GM12873 (cell line): ENCODE results near the gene FITM1.

Source experiments
- CTCF ChIP-seq: IDR thresholded peaks from 2 replicates; pipeline ENCODE4 v1.5.1; 2012; ENCODE audit warnings: low read depth, mild to moderate bottlenecking, moderate library complexity, low read length, control low read depth; ENCODE audit not compliant: insufficient read depth; ENCODE audit errors: missing control alignments

The FITM1 gene

DNA sequence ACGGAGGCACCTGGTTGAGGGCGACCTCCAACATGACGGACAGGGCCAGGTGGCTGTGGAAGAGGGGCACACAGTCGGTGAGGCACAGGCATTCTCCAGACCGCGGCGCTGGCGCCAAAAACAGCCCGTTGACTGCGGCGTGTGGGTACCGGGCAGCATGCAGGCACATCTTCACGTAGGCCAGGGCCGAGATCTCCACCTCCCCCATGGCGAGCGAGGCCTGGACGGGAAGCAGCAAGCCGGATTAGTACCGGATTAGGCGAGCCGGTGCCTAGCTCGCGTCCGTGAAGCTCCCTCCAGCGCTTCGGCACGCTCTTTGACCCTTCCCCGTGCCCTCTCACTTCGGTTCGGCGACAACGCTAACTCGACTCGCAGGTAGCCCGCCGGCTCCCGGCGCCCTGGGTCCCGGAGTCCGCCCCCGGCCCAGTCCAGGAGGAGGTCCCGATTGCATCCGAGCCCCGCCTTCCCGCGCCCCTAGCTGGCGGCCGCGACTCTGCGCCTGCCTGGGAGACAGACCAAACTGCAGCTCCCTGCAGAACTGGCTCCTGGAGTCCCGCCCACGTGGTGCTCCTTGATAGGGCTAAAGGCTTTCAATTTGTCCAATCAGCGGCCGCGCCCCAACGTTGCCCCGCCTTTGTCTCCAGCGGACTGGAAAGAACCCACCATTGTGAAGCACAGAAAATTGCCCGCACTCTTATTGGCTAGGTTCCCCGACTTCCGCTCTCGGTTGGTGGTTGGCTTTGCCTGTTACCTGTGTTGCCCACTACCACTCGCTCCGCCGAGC is 10.8 kb downstream of the FITM1 start, which contains the start of gene EMC9:
EMC9 (minus strand) TSS at position 495 of the 784 bp plus-strand sequence; CDS start at position 208, 287 bp downstream.
- peak; percentile 44 for TF ChIP-seq CTCF

DNA sequence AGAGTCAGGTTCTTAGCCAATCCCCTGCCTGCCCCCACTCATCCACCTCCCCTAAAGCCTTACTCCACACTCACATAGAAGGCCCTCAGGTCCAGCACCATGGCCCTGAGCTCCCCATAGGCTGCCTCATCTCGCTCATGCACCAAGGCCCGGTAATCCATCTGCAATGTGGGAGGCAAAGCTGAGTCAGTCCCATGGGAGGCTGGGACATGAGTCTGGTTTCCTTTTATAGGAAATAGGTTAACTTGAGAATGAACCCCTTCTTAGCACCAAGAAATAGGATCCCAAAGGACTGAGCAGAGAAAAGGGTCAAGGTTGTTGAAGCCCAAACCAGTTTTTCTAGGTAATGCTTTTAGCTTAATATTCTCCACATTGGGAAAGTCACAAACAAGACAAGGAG is 13.1 kb downstream of the FITM1 start:
- TF ChIP-seq CTCF: no peak

DNA sequence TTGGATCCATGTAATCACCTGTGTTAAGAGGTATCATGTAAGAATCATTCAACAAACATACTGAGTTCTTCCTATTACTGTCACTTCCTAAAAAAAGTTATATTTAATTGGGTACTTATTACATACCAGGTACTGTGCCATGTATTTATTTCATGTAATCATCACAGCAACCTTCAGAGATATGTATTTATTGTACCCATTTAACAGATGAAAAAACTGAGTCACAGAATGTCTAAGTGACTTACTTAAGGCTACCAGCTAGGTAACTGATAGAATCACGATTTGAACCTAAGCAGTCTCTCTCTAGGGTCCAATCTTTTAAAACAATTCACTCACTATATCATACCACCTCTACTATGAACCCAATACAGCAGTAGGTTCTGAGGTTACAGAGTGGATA is 14.0 kb downstream of the FITM1 start:
- no peak for TF ChIP-seq CTCF

- no peak for TF ChIP-seq CTCF
Measured at GRCh38 chr14:24145219-24145618, 14.8 kb downstream of the FITM1 start.

DNA sequence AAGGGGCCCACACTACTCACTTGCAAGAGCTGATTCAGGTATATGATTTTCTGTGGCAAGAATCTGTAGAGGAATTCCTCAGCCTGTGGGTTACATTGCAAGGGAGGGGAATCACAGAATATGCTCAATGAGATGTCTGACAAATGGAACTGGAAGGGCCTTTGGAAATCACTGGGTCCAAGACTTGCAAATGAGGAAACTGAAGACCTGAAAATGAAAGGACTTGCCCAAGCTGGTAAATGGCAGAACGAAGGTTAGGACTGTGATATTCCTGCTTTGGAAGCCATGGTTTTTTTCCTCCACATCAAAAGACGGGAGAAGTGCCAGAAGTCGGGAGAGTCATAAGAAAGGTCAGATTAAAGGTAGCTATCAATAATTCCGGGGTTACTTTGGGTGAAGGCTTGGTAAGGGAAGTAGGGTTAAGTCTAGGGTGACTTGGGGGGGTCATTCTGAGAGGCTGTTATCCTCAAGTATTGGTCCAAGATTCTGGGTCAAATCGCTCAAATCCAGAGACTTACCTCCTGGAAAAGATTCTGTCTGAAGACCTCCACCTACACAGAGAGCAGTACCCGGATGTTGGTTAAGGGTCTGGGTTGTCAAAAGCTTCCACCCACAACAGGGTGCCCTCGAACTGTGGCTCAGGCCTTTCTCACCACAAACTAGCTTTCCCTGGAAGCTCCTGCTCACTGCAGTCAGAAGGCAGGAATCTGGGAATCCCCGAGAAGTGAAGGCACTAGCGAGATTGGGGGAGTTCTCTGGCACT is 15.4 kb downstream of the FITM1 start:
- no peak for TF ChIP-seq CTCF

DNA sequence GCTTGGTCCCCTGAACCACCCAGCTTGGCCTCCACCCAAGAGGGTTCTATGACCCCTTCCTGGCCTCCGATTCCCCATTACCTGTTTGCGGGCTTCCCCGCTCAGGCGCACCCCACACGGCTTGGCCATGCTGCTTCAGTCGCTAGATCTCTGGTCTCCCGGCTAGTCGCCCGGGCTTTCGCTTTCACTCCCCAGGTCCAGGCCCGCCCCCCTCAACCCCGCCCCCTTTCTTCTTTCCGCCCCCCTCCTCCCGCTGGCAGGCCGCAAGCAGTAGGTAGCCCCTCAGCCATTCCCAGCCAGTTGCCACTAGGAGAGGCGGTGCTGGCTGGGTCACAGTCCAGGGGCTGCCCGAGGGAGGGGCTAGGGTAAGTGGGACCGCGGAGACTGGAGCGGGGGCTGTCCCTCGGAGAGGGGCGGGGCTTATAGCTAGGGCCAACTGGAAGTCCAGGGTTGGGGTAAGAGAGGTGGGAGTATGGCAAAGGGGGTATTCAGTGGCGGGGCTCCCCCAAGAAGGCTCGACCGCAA is 16.1 kb downstream of the FITM1 start, which contains the start of gene PSME2:
PSME2 (minus strand) TSS at position 158 of the 525 bp plus-strand sequence; CDS start at position 129, 29 bp downstream.
- TF ChIP-seq CTCF: no peak
